K562 (cell line): Measurements from ENCODE around the gene BTRC. TPM values are rescaled to one million over a fixed set of nuclear protein-coding genes. Genes with fewer than 3 reads are reported as not detected.

Experiments
- ATAC-seq: fragments of 200-7000 bp; cut with Tn5 transposase; 3 replicates; pipeline ENCODE4 v1.9.1; 2020; ENCODE audit warnings: moderate library complexity
- BruUV-seq: library from RNA; stranded (reverse); fragments of 400-500 nt; replicated peaks from 2 replicates; lab custom pipeline; 2021; lab: Mats Ljungman, UMichigan
- CTCF ChIA-PET: fragments of 300-600 bp; formaldehyde crosslinking; extraction: SDS; loops from one replicate; lab custom pipeline; 2021; ENCODE audit warnings: low intra/inter-chr PET ratio; lab: Yijun Ruan, JAX
- POLR2A ChIA-PET: fragments of 300-600, 350-650 bp; sonication (Branson Sonifier 250); formaldehyde crosslinking; extraction: SDS; loops from one replicate; lab custom pipeline; 2021; ENCODE audit warnings: antibody characterized with exemption, inconsistent platforms; lab: Yijun Ruan, JAX
- DNase-seq, 4 experiments: peaks; one replicate each; pipeline versions ENCODE4 v3.0.0 to v3.0.0-alpha.2; 2011 to 2018; ENCODE audit warnings: low spot score in 3 of 4, mixed read lengths in 3 of 4; ENCODE audit errors: extremely low read depth in 1 of 4
- FAIRE-seq: peaks from 2 replicates; lab custom pipeline; 2011; peaks lifted over from hg19 to GRCh38; lab: Jason Lieb, UNC
- H2AFZ ChIP-seq: 2 replicates; pipeline ENCODE4 v1.6.0; 2011; ENCODE audit warnings: low read depth, low read length, control low read depth, inconsistent platforms
- H3K27ac ChIP-seq: fragments of 200-600 bp; 3 replicates; pipeline ENCODE4 v1.8.0; 2011; ENCODE audit warnings: low read depth, mild to moderate bottlenecking, control low read depth, inconsistent platforms, low read length, moderate library complexity, mixed read lengths; ENCODE audit errors: extremely low read depth
- H3K27me3 ChIP-seq, 2 experiments: fragments of 300-600 bp in 1 of 2; 2 replicates in 1 of 2; 3 replicates in 1 of 2; pipeline versions ENCODE4 v1.6.0 to v1.8.0; 2011; ENCODE audit warnings: inconsistent platforms in 2 of 2, low read length in 2 of 2, mild to moderate bottlenecking in 1 of 2, mixed read lengths in 1 of 2, moderate library complexity in 1 of 2; ENCODE audit not compliant: control insufficient read depth in 2 of 2, insufficient read depth in 2 of 2
- H3K36me3 ChIP-seq: fragments of 300-600 bp; 3 replicates; pipeline ENCODE4 v1.8.0; 2011; ENCODE audit warnings: mild to moderate bottlenecking, low read length, inconsistent platforms; ENCODE audit not compliant: control insufficient read depth, insufficient read depth
- H3K4me1 ChIP-seq, 2 experiments: fragments of 200-600 bp in 1 of 2; replicated peaks in 1 of 2; 2 replicates in 1 of 2; 3 replicates in 1 of 2; pipeline versions ENCODE4 v1.5.1 to v1.8.0; 2011; ENCODE audit warnings: inconsistent platforms in 2 of 2, low read length in 2 of 2, mild to moderate bottlenecking in 1 of 2, mixed read lengths in 1 of 2, moderate library complexity in 1 of 2; ENCODE audit not compliant: control insufficient read depth in 2 of 2, insufficient read depth in 2 of 2
- H3K4me2 ChIP-seq: 2 replicates; pipeline ENCODE4 v1.6.1; 2011; ENCODE audit warnings: low read length, control low read depth, inconsistent platforms, mixed read lengths; ENCODE audit not compliant: insufficient read depth
- H3K4me3 ChIP-seq: fragments of 200-600 bp; sonication (generic), shearing (Covaris generic); 2 replicates; pipeline ENCODE4 v1.5.1; 2016; ENCODE audit warnings: control low read depth, inconsistent platforms
- H3K79me2 ChIP-seq: fragments of 200-600 bp; 3 replicates; pipeline ENCODE4 v1.8.0; 2011; ENCODE audit warnings: low read length, inconsistent platforms; ENCODE audit not compliant: control insufficient read depth, insufficient read depth
- H3K9ac ChIP-seq, 2 experiments: 2 replicates each; pipeline versions ENCODE4 v1.6.0 to v1.6.1; 2011; ENCODE audit warnings: low read depth in 2 of 2, low read length in 2 of 2, control low read depth in 1 of 2, inconsistent platforms in 1 of 2, mild to moderate bottlenecking in 1 of 2, mixed read lengths in 1 of 2; ENCODE audit not compliant: insufficient read depth in 1 of 2
- H3K9me1 ChIP-seq: one replicate; pipeline ENCODE4 v1.6.0; 2011; ENCODE audit warnings: inconsistent platforms, mild to moderate bottlenecking, low read length, moderate library complexity; ENCODE audit not compliant: control insufficient read depth, insufficient read depth
- H3K9me3 ChIP-seq: replicated peaks from 2 replicates; pipeline ENCODE4 v1.5.1; 2011; ENCODE audit warnings: low read depth, low read length, inconsistent platforms; ENCODE audit not compliant: control insufficient read depth, insufficient read depth
- H4K20me1 ChIP-seq: replicated peaks from 2 replicates; pipeline ENCODE4 v1.6.1; 2011; ENCODE audit warnings: low read length, inconsistent platforms, mixed read lengths; ENCODE audit not compliant: control insufficient read depth, insufficient read depth
- ATF1 ChIP-seq, 2 experiments: fragments of 450-650 bp in 1 of 2; IDR thresholded peaks; 2 replicates each; pipeline ENCODE4 v1.6.1; 2016; ENCODE audit warnings: missing compliant biosample characterization in 1 of 2, missing genetic modification characterization in 1 of 2
- CBFB ChIP-seq: sonication (generic); formaldehyde crosslinking; IDR thresholded peaks from 2 replicates; pipeline ENCODE4 v1.4.0; 2020; ENCODE audit warnings: mild to moderate bottlenecking, missing genetic modification reagents
- FOS ChIP-seq: IDR thresholded peaks from 3 replicates; pipeline ENCODE4 v1.6.1; 2011; ENCODE audit not compliant: insufficient read length; ENCODE audit errors: extremely low read depth
- HLTF ChIP-seq: fragments of 450-650 bp; IDR thresholded peaks from 2 replicates; pipeline ENCODE4 v1.6.1; 2016
- HMG20B ChIP-seq: fragments of 250-450 bp; sonication (Bioruptor Pico); IDR thresholded peaks from 2 replicates; pipeline ENCODE4 v1.5.0; 2021; ENCODE audit warnings: mild to moderate bottlenecking
- ILK ChIP-seq: fragments of 450-650 bp; IDR thresholded peaks from 2 replicates; pipeline ENCODE4 v1.6.1; 2016; ENCODE audit warnings: missing genetic modification characterization, low read depth, mild to moderate bottlenecking, missing compliant biosample characterization, moderate library complexity, borderline replicate concordance
- JUND ChIP-seq, 2 experiments: IDR thresholded peaks; 2 replicates in 1 of 2; 3 replicates in 1 of 2; pipeline ENCODE4 v1.6.1; 2011; ENCODE audit warnings: borderline replicate concordance in 2 of 2, low read depth in 2 of 2, low read length in 2 of 2, improper control_type of control experiment in 1 of 2, missing biosample characterization in 1 of 2, missing genetic modification characterization in 1 of 2, missing genetic modification reagents in 1 of 2
- KDM1A ChIP-seq, 2 experiments: fragments of 450-650 bp; IDR thresholded peaks; 2 replicates each; pipeline ENCODE4 v1.6.1; 2016; ENCODE audit warnings: mild to moderate bottlenecking in 2 of 2
- KLF16 ChIP-seq: IDR thresholded peaks from 2 replicates; pipeline ENCODE4 v1.6.1; 2016; ENCODE audit warnings: antibody characterized with exemption
- MBD2 ChIP-seq: sonication (generic); IDR thresholded peaks from 2 replicates; pipeline ENCODE4 v1.6.1; 2016; ENCODE audit warnings: low read depth, borderline replicate concordance
- MEF2D ChIP-seq: conservative IDR thresholded peaks from 2 replicates; pipeline ENCODE4 v1.6.1; 2016; ENCODE audit warnings: low read depth, missing genetic modification characterization, missing compliant biosample characterization
- PML ChIP-seq: IDR thresholded peaks from 2 replicates; pipeline ENCODE4 v1.6.1; 2012; ENCODE audit warnings: low read length, inconsistent platforms
- SIN3B ChIP-seq: fragments of 450-650 bp; IDR thresholded peaks from 2 replicates; pipeline ENCODE4 v1.6.1; 2017; ENCODE audit warnings: low read depth, mild to moderate bottlenecking, moderate library complexity
- TSC22D4 ChIP-seq: fragments of 450-650 bp; IDR thresholded peaks from 2 replicates; pipeline ENCODE4 v1.6.1; 2016; ENCODE audit warnings: missing genetic modification characterization, missing biosample characterization, control low read depth
- ZNF197 ChIP-seq: fragments of 200-800 bp; sonication (Bioruptor generic); IDR thresholded peaks from 2 replicates; pipeline ENCODE4 v1.6.1; 2016; ENCODE audit warnings: low read depth, missing genetic modification characterization, missing compliant biosample characterization
- ZNF263 ChIP-seq: sonication (generic); formaldehyde crosslinking; IDR thresholded peaks from 2 replicates; pipeline ENCODE4 v1.8.0; 2022; ENCODE audit warnings: mild to moderate bottlenecking, missing genetic modification reagents, borderline replicate concordance
- ZNF780A ChIP-seq: fragments of 250-450 bp; sonication (Bioruptor Pico); IDR thresholded peaks from 2 replicates; pipeline ENCODE4 v1.5.0; 2021; ENCODE audit warnings: mild to moderate bottlenecking
- WGBS: fragments of 100-300 bp; shearing (Covaris generic); methylation state at CpG from one replicate; pipeline ENCODE4 v1.1.6; 2016; ENCODE audit warnings: low coverage, mixed read lengths; ENCODE audit not compliant: insufficient coverage; ENCODE audit errors: missing lambda C conversion rate; 5-methylcytosine and 5-hydroxymethylcytosine counted together
- in situ Hi-C: fragments of 300-500 bp; cut with MboI; formaldehyde crosslinking; loops from 4 replicates; pipeline ENCODE4 v1.15.0; 2018; ENCODE audit warnings: inconsistent platforms, mixed read lengths
- intact Hi-C: fragments of 100-400 bp; cut with micrococcal nuclease; formaldehyde crosslinking; loops from 2 replicates; pipeline ENCODE4 v1.14.2; 2022
- polyA plus RNA-seq, 8 experiments: library from polyadenylated mRNA; depleted of rRNA in 4 of 8; stranded (reverse) in 5 of 8; unstranded in 3 of 8; fragments of >200 nt; fragmentation: Nextera tagmentation in 2 of 8; fragmentation: Illumina TruSeq in 1 of 8; extraction: Ambion mirVana in 2 of 8; extraction: Trizol in 1 of 8; gene quantifications; 2 replicates each; pipeline versions ENCODE4 v1.2.1 to v1.2.3, GENCODE V29; 2011 to 2014; ENCODE audit warnings: inconsistent platforms in 1 of 8, missing spikeins in 1 of 8
- total RNA-seq, 7 experiments: library from RNA; depleted of rRNA in 6 of 7; stranded (reverse); fragments of >200 nt in 6 of 7; fragmentation: Illumina TruSeq in 2 of 7; extraction: Trizol in 2 of 7; gene quantifications; 2 replicates each; pipeline versions ENCODE4 v1.2.1 to v1.2.3, GENCODE V29; 2011 to 2021; ENCODE audit warnings: low replicate concordance in 1 of 7
- TF ChIP-seq, protein P1 (sequence below): fragments of 450-650 bp; formaldehyde crosslinking; IDR thresholded peaks from 2 replicates; pipeline ENCODE4 v1.4.0; 2020; ENCODE audit warnings: mild to moderate bottlenecking, moderate library complexity
- TF ChIP-seq, protein P2 (sequence below): fragments of 450-650 bp; IDR thresholded peaks from 2 replicates; pipeline ENCODE4 v1.6.1; 2016; ENCODE audit warnings: mild to moderate bottlenecking

BTRC gene
- total and polyA plus RNA-seq, 9 of the 15 experiments (the other 6 are each of a cell fraction or from before 2014, with no cell fraction given): 1.6 to 15.4 (median 7.0) TPM

DNA sequence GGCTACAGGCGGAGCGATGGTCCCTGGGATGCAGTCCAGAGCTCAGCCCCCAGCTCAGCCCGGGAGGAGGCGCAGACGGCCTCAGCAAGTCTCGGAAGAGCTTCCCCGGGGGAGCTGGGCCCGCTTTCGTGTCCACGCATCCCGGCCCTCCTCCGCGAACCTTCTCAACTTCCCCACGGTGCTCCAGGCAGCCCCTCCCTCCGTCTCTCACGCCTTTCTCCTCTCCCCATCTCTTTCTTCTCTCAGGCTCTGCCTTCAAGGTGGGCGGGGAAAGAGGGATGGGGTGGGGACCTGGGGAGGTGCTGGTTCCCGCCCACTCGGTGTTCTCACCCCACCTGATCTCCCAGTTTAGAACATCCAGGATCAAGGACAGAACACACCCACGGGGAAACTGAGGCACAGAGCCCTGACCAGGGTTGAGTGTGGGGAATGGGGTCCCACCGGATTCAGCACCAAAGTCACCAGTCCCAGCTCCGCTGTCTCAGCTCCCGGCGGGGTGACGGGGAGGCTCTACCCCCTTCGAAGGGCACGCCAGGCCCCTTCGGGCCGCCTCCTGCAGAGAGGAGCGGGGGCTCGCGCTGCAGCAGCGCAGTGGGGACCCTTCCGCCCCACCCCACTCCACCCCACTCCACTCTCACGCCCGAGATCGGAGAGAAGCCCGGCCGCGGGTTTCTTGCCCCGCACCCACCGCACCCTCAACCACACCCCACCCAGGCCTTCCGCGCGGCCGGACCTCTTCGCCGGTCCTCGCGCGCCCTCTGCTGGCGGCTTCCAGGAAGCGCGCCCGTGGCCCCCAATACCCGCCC lies 215.9 kb downstream of the BTRC start:
- H3K79me2 ChIP-seq: no peaks in the 10 kb centered on the region
- DNase-seq (peak; percentile 77 to 88 (median 86)), ATAC-seq (peak; percentile 88), FAIRE-seq (no peak)
- H3K4me2 ChIP-seq: peak overlapping the region; percentile 88
- intact Hi-C loops: loop anchor here (1.0 to 10.0 kb wide), 4 partner anchors 75 to 358 kb away; no protein-coding TSS in a partner anchor
- in situ Hi-C loops: loop anchor here (5.0 kb wide), 2 partner anchors 268 to 358 kb away; no protein-coding TSS in a partner anchor
- CTCF ChIA-PET: interaction anchor here (0.6 to 1.8 kb wide), 5 partner anchors 74 to 578 kb away, joined by 3 to 8 read pairs (median 4); no protein-coding TSS in a partner anchor
- peaks cover 3% of the 10 kb centered on the region for H3K9me1 ChIP-seq
- no peaks in the 10 kb centered on the region for H3K27me3 ChIP-seq
- H3K4me3 ChIP-seq: peak overlapping the region; percentile 54
- peaks cover 17 to 45% of the 10 kb centered on the region in 2 experiments; a peak in 4 of 5 replicates for H3K4me1 ChIP-seq
- 10% methylated on average over 19 of the region's 56 CpGs for WGBS
- no TSS peak for BruUV-seq
- no peaks in the 10 kb centered on the region for H4K20me1 ChIP-seq
- H2AFZ ChIP-seq: peak overlapping the region; percentile 90
- H3K36me3 ChIP-seq: no peaks in the 10 kb centered on the region
- H3K27ac ChIP-seq: no peak overlapping the region; the same call in 2 of the 3 replicates
- POLR2A ChIA-PET: interaction anchor here (0.6 kb wide), 1 partner anchor 208 kb away, joined by 3 read pairs; no protein-coding TSS in a partner anchor
- no peaks in the 10 kb centered on the region; the same call in 1 of the 2 replicates for H3K9me3 ChIP-seq
- H3K9ac ChIP-seq: peak overlapping the region; percentile 59 to 92
- TF ChIP-seq MEF2D (tag) (no peak), SIN3B (no peak), ZNF780A (CRISPR knock-in tag) (no peak), ZNF263 (CRISPR knock-in tag) (peak; percentile 54; the same call in 1 of the 2 replicates), KLF16 (no peak), ATF1 (CRISPR knock-in tag; IDR thresholded peaks at IDR 0.05) (no peak), ATF1 (tag; IDR thresholded peaks at IDR 0.05) (no peak), FOS (no peak), PML (no peak), CBFB (CRISPR knock-in tag) (no peak), HMG20B (CRISPR knock-in tag) (no peak), ILK (tag) (no peak), MBD2 (no peak), ZNF197 (CRISPR knock-in tag) (no peak), TSC22D4 (tag) (no peak), KDM1A (IDR thresholded peaks at IDR 0.05) (no peak), JUND (IDR thresholded peaks at IDR 0.05; ENCODE audit: borderline replicate concordance, low read depth, low read length) (no peak), JUND (tag; IDR thresholded peaks at IDR 0.05; ENCODE audit: borderline replicate concordance, low read depth, low read length) (no peak), HLTF (no peak)
- TF ChIP-seq, protein P1, sequence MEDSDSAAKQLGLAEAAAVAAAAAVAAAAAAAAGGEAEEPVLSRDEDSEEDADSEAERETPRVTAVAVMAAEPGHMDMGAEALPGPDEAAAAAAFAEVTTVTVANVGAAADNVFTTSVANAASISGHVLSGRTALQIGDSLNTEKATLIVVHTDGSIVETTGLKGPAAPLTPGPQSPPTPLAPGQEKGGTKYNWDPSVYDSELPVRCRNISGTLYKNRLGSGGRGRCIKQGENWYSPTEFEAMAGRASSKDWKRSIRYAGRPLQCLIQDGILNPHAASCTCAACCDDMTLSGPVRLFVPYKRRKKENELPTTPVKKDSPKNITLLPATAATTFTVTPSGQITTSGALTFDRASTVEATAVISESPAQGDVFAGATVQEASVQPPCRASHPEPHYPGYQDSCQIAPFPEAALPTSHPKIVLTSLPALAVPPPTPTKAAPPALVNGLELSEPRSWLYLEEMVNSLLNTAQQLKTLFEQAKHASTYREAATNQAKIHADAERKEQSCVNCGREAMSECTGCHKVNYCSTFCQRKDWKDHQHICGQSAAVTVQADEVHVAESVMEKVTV: peak; percentile 50; the same call in 1 of the 2 replicates
- TF ChIP-seq, protein P2, sequence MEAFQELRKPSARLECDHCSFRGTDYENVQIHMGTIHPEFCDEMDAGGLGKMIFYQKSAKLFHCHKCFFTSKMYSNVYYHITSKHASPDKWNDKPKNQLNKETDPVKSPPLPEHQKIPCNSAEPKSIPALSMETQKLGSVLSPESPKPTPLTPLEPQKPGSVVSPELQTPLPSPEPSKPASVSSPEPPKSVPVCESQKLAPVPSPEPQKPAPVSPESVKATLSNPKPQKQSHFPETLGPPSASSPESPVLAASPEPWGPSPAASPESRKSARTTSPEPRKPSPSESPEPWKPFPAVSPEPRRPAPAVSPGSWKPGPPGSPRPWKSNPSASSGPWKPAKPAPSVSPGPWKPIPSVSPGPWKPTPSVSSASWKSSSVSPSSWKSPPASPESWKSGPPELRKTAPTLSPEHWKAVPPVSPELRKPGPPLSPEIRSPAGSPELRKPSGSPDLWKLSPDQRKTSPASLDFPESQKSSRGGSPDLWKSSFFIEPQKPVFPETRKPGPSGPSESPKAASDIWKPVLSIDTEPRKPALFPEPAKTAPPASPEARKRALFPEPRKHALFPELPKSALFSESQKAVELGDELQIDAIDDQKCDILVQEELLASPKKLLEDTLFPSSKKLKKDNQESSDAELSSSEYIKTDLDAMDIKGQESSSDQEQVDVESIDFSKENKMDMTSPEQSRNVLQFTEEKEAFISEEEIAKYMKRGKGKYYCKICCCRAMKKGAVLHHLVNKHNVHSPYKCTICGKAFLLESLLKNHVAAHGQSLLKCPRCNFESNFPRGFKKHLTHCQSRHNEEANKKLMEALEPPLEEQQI: no peak
